ENCODE measurements around the gene FBRS.

DNA sequence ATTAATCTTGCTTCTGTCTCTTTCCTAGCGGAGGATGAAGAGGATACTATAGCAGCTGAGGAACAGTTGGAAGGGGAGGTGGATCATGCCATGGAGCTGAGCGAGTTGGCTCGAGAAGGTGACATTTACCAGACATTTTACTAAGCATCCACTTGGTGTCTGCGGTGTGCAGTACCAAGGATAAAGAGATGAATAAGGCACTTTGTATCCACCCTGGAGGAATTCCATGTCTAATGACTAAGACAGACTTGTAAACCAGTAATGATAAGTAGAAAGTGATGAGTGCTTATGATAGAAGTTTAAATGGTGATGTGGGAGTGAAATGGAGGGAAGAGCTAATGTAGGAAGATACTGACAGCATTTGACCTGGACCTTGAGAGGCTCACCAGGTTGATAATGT is 52.7 kb downstream of the FBRS start:
- TF ChIP-seq POLR2A (IDR thresholded peaks at IDR 0.05; ENCODE audit: low read depth, low read length) = no peak
- TF ChIP-seq, protein P1, sequence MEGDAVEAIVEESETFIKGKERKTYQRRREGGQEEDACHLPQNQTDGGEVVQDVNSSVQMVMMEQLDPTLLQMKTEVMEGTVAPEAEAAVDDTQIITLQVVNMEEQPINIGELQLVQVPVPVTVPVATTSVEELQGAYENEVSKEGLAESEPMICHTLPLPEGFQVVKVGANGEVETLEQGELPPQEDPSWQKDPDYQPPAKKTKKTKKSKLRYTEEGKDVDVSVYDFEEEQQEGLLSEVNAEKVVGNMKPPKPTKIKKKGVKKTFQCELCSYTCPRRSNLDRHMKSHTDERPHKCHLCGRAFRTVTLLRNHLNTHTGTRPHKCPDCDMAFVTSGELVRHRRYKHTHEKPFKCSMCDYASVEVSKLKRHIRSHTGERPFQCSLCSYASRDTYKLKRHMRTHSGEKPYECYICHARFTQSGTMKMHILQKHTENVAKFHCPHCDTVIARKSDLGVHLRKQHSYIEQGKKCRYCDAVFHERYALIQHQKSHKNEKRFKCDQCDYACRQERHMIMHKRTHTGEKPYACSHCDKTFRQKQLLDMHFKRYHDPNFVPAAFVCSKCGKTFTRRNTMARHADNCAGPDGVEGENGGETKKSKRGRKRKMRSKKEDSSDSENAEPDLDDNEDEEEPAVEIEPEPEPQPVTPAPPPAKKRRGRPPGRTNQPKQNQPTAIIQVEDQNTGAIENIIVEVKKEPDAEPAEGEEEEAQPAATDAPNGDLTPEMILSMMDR (IDR thresholded peaks at IDR 0.05; ENCODE audit: extremely low read depth in 1 of 2, insufficient read depth in 1 of 2, low read depth in 1 of 2, low read length in 2 of 2) = no peak
- no peak for TF ChIP-seq POLR2AphosphoS5 (IDR thresholded peaks at IDR 0.05; ENCODE audit: insufficient read depth, low read depth, low read length)

Data from endothelial cell of umbilical vein (primary cell).